ENCODE measurements around the gene SERPINB10.

Gene SERPINB10

DNA sequence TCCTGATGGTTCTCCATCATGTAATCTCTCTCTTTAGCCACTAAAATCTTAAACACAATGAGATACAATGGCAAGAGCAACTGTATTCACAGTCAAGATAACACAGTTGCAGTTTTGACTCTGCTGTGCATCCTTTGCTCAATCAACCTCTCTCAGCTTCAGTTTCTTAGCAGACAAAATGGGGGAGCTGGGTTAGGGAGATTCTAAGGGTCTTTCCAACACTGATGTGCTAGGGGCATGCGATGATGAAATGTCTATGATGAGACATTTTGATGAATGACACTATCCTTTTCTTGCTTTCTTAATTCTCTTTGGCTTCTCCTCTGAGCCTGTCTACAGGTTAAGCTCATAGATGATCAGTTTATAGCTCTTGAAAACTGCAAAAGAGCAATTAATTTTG is 1.1 kb downstream of the SERPINB10 start:
- Histone ChIP-seq H4K20me1 (ENCODE audit: insufficient read depth, low read length) (no peaks in the 10 kb centered on the region), H3K4me1 (ENCODE audit: insufficient read depth, low read length, severe bottlenecking) (no peaks in the 10 kb centered on the region), H2AFZ (ENCODE audit: low read length) (no peak overlapping the region), H3K9me3 (ENCODE audit: low read length) (no peaks in the 10 kb centered on the region), H3K79me2 (ENCODE audit: insufficient read depth, low read length) (no peaks in the 10 kb centered on the region), H3K36me3 (ENCODE audit: insufficient read depth, low read length) (no peaks in the 10 kb centered on the region), H3K4me3 (ENCODE audit: low read depth, low read length, poor library complexity, severe bottlenecking) (no peak overlapping the region), H3K9ac (ENCODE audit: low read length) (no peak overlapping the region), H3K27me3 (ENCODE audit: insufficient read depth, low read length) (no peaks in the 10 kb centered on the region; the same call in 1 of the 2 replicates), H3K27ac (ENCODE audit: low read depth, low read length, poor library complexity, severe bottlenecking) (no peak overlapping the region), H3K9me2 (ENCODE audit: low read depth, low read length) (no peaks in the 10 kb centered on the region), H3F3A (ENCODE audit: insufficient read depth, low read length) (no peaks in the 10 kb centered on the region), H3K4me2 (ENCODE audit: low read length) (no peak overlapping the region)
- no peak for TF ChIP-seq EZH2 (IDR thresholded peaks at IDR 0.05; ENCODE audit: borderline replicate concordance, low read length)
- TF ChIP-seq, protein P1, sequence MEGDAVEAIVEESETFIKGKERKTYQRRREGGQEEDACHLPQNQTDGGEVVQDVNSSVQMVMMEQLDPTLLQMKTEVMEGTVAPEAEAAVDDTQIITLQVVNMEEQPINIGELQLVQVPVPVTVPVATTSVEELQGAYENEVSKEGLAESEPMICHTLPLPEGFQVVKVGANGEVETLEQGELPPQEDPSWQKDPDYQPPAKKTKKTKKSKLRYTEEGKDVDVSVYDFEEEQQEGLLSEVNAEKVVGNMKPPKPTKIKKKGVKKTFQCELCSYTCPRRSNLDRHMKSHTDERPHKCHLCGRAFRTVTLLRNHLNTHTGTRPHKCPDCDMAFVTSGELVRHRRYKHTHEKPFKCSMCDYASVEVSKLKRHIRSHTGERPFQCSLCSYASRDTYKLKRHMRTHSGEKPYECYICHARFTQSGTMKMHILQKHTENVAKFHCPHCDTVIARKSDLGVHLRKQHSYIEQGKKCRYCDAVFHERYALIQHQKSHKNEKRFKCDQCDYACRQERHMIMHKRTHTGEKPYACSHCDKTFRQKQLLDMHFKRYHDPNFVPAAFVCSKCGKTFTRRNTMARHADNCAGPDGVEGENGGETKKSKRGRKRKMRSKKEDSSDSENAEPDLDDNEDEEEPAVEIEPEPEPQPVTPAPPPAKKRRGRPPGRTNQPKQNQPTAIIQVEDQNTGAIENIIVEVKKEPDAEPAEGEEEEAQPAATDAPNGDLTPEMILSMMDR (IDR thresholded peaks at IDR 0.05; ENCODE audit: low read length): no peak

DNA sequence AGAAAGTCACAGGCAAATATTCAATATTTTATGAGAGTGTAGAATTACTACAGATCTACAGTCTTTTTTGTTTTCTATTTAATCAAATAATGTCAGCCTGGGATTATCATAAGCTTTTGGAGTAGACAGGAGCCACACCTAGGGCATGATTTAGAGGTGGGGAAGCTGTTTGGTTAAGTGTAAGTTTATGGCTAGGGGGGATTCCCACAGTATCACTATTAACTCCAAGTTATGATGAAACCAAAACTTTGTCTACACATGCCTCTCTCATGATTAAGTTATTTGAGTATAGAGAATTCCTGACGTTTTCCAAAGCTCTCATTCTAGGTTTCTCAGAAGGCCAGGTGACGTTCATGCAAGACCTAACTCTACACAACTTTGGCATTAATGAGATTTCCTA is 2.1 kb downstream of the SERPINB10 start:
- no peaks in the 10 kb centered on the region for H3K79me2 ChIP-seq (ENCODE audit: insufficient read depth, low read length)
- H3F3A ChIP-seq (ENCODE audit: insufficient read depth, low read length): no peaks in the 10 kb centered on the region
- no peak overlapping the region for H2AFZ ChIP-seq (ENCODE audit: low read length)
- no peak overlapping the region for H3K27ac ChIP-seq (ENCODE audit: low read depth, low read length, poor library complexity, severe bottlenecking)
- H3K9ac ChIP-seq (ENCODE audit: low read length): no peak overlapping the region
- H3K4me1 ChIP-seq (ENCODE audit: insufficient read depth, low read length, severe bottlenecking): no peaks in the 10 kb centered on the region
- H3K4me3 ChIP-seq (ENCODE audit: low read depth, low read length, poor library complexity, severe bottlenecking): no peak overlapping the region
- no peaks in the 10 kb centered on the region for H4K20me1 ChIP-seq (ENCODE audit: insufficient read depth, low read length)
- H3K27me3 ChIP-seq (ENCODE audit: insufficient read depth, low read length): no peaks in the 10 kb centered on the region; the same call in 1 of the 2 replicates
- no peaks in the 10 kb centered on the region for H3K9me3 ChIP-seq (ENCODE audit: low read length)
- no peak for TF ChIP-seq EZH2 (IDR thresholded peaks at IDR 0.05; ENCODE audit: borderline replicate concordance, low read length)
- H3K36me3 ChIP-seq (ENCODE audit: insufficient read depth, low read length): no peaks in the 10 kb centered on the region
- no peaks in the 10 kb centered on the region for H3K9me2 ChIP-seq (ENCODE audit: low read depth, low read length)
- H3K4me2 ChIP-seq (ENCODE audit: low read length): no peak overlapping the region

DNA sequence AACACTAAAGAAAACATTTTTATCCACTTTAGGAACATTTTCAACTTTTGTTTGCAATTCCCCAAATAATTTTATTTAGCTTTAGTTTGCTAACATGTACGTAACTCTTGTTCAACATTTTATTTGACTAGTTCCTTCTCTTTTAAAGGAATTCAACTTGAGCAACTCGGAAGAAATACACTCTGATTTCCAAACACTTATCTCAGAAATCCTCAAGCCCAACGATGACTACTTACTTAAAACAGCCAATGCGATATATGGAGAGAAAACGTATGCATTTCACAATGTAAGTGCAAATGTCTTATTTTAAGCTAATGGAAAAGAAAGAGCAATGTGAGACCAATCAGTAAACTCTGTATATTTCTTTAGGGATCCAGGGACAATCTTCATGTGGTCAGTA is 10.1 kb downstream of the SERPINB10 start:
- Histone ChIP-seq H3K4me1 (ENCODE audit: insufficient read depth, low read length, severe bottlenecking) (no peaks in the 10 kb centered on the region), H3K9ac (ENCODE audit: low read length) (no peak overlapping the region), H3K27me3 (ENCODE audit: insufficient read depth, low read length) (no peaks in the 10 kb centered on the region), H3F3A (ENCODE audit: insufficient read depth, low read length) (no peaks in the 10 kb centered on the region), H3K79me2 (ENCODE audit: insufficient read depth, low read length) (no peaks in the 10 kb centered on the region), H3K9me3 (ENCODE audit: low read length) (no peaks in the 10 kb centered on the region), H3K27ac (ENCODE audit: low read depth, low read length, poor library complexity, severe bottlenecking) (no peak overlapping the region), H4K20me1 (ENCODE audit: insufficient read depth, low read length) (no peaks in the 10 kb centered on the region), H3K9me2 (ENCODE audit: low read depth, low read length) (no peaks in the 10 kb centered on the region), H3K36me3 (ENCODE audit: insufficient read depth, low read length) (no peaks in the 10 kb centered on the region), H3K4me2 (ENCODE audit: low read length) (no peak overlapping the region), H3K4me3 (ENCODE audit: low read depth, low read length, poor library complexity, severe bottlenecking) (no peak overlapping the region), H2AFZ (ENCODE audit: low read length) (no peak overlapping the region)
- TF ChIP-seq, protein P1 (IDR thresholded peaks at IDR 0.05; ENCODE audit: low read length): no peak
- TF ChIP-seq EZH2 (IDR thresholded peaks at IDR 0.05; ENCODE audit: borderline replicate concordance, low read length): no peak

GRCh38 chr18:63922049-63922448 is 14.3 kb downstream of the SERPINB10 start:
- Histone ChIP-seq H3F3A (ENCODE audit: insufficient read depth, low read length) (no peaks in the 10 kb centered on the region), H4K20me1 (ENCODE audit: insufficient read depth, low read length) (no peaks in the 10 kb centered on the region), H2AFZ (ENCODE audit: low read length) (no peak overlapping the region), H3K27ac (ENCODE audit: low read depth, low read length, poor library complexity, severe bottlenecking) (no peak overlapping the region), H3K79me2 (ENCODE audit: insufficient read depth, low read length) (no peaks in the 10 kb centered on the region), H3K36me3 (ENCODE audit: insufficient read depth, low read length) (no peaks in the 10 kb centered on the region), H3K9me2 (ENCODE audit: low read depth, low read length) (no peaks in the 10 kb centered on the region), H3K4me2 (ENCODE audit: low read length) (no peak overlapping the region), H3K4me3 (ENCODE audit: low read depth, low read length, poor library complexity, severe bottlenecking) (no peak overlapping the region), H3K4me1 (ENCODE audit: insufficient read depth, low read length, severe bottlenecking) (no peaks in the 10 kb centered on the region), H3K27me3 (ENCODE audit: insufficient read depth, low read length) (no peaks in the 10 kb centered on the region), H3K9ac (ENCODE audit: low read length) (no peak overlapping the region), H3K9me3 (ENCODE audit: low read length) (no peaks in the 10 kb centered on the region)
- no peak for TF ChIP-seq EZH2 (IDR thresholded peaks at IDR 0.05; ENCODE audit: borderline replicate concordance, low read length)
- TF ChIP-seq, protein P1 (IDR thresholded peaks at IDR 0.05; ENCODE audit: low read length): no peak

Data from OCI-LY1 (cell line).